ENCODE data around the gene ZNF41. TPM values are rescaled to one million over a fixed set of nuclear protein-coding genes. Genes with fewer than 3 reads are reported as not detected.

ZNF41 gene
- polyA plus RNA-seq, 1 of the 3 experiments (the other 2 are of a cell fraction): 2.7 TPM

- Histone ChIP-seq H3K27me3 (ENCODE audit: insufficient read depth) (no peaks in the 10 kb centered on the region), H3K4me1 (ENCODE audit: control insufficient read depth in 1 of 2, insufficient read depth in 2 of 2, low read depth in 1 of 2, low read length in 1 of 2) (peaks cover 0 to 3% of the 10 kb centered on the region in 2 experiments; a peak in 1 of 4 replicates), H2AFZ (ENCODE audit: low read depth) (no peak overlapping the region), H3K36me3 (replicated peaks in 1 of 2; ENCODE audit: control insufficient read depth in 1 of 2, insufficient read depth in 2 of 2, low read length in 1 of 2) (no peaks in the 10 kb centered on the region), H3K9me2 (no peaks in the 10 kb centered on the region), H3K9ac (no peak overlapping the region), H3K9me3 (no peaks in the 10 kb centered on the region), H4K20me1 (ENCODE audit: insufficient read depth) (no peaks in the 10 kb centered on the region), H3K79me2 (ENCODE audit: insufficient read depth) (no peaks in the 10 kb centered on the region), H3F3A (replicated peaks; ENCODE audit: insufficient read depth) (no peaks in the 10 kb centered on the region), H3K4me3 (ENCODE audit: low read depth in 2 of 2, low read length in 1 of 2) (no peak overlapping the region), H3K27ac (ENCODE audit: low read depth in 2 of 2, low read length in 1 of 2) (no peak overlapping the region), H3K4me2 (no peak overlapping the region)
- ChIA-PET CTCF (interaction anchor here (0.8 to 8.3 kb wide), 5 partner anchors 9 to 143 kb away, joined by 3 to 107 read pairs (median 3); no protein-coding TSS in a partner anchor), POLR2A (interaction anchor here (0.8 kb wide), 1 partner anchor 23 kb away, joined by 4 read pairs; no protein-coding TSS in a partner anchor)
- TF ChIP-seq MAX (IDR thresholded peaks at IDR 0.05; ENCODE audit: low read depth) (no peak), NRF1 (IDR thresholded peaks at IDR 0.05; ENCODE audit: low read depth, low read length) (no peak), JUND (IDR thresholded peaks at IDR 0.05) (no peak), TCF12 (IDR thresholded peaks at IDR 0.05) (no peak), RCOR1 (IDR thresholded peaks at IDR 0.05; ENCODE audit: low read length) (no peak), IRF3 (IDR thresholded peaks at IDR 0.05; ENCODE audit: low read depth, low read length) (no peak), POLR2AphosphoS5 (IDR thresholded peaks at IDR 0.05; ENCODE audit: low read depth, low read length) (no peak), EP300 (IDR thresholded peaks at IDR 0.05; ENCODE audit: borderline replicate concordance in 1 of 2, low read depth in 1 of 2, low read length in 1 of 2) (no peak), RFX5 (IDR thresholded peaks at IDR 0.05; ENCODE audit: low read length) (no peak), RAD21 (IDR thresholded peaks at IDR 0.05; ENCODE audit: low read length) (no peak), FOSL2 (IDR thresholded peaks at IDR 0.05; ENCODE audit: borderline replicate concordance, low read depth) (no peak)
- TF ChIP-seq, protein P1, sequence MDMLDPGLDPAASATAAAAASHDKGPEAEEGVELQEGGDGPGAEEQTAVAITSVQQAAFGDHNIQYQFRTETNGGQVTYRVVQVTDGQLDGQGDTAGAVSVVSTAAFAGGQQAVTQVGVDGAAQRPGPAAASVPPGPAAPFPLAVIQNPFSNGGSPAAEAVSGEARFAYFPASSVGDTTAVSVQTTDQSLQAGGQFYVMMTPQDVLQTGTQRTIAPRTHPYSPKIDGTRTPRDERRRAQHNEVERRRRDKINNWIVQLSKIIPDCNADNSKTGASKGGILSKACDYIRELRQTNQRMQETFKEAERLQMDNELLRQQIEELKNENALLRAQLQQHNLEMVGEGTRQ (IDR thresholded peaks at IDR 0.05; ENCODE audit: borderline replicate concordance, low read depth, low read length): no peak
- TF ChIP-seq, protein P2, sequence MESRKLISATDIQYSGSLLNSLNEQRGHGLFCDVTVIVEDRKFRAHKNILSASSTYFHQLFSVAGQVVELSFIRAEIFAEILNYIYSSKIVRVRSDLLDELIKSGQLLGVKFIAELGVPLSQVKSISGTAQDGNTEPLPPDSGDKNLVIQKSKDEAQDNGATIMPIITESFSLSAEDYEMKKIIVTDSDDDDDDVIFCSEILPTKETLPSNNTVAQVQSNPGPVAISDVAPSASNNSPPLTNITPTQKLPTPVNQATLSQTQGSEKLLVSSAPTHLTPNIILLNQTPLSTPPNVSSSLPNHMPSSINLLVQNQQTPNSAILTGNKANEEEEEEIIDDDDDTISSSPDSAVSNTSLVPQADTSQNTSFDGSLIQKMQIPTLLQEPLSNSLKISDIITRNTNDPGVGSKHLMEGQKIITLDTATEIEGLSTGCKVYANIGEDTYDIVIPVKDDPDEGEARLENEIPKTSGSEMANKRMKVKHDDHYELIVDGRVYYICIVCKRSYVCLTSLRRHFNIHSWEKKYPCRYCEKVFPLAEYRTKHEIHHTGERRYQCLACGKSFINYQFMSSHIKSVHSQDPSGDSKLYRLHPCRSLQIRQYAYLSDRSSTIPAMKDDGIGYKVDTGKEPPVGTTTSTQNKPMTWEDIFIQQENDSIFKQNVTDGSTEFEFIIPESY (IDR thresholded peaks at IDR 0.05; ENCODE audit: borderline replicate concordance, low read depth): no peak
- TF ChIP-seq, protein P3, sequence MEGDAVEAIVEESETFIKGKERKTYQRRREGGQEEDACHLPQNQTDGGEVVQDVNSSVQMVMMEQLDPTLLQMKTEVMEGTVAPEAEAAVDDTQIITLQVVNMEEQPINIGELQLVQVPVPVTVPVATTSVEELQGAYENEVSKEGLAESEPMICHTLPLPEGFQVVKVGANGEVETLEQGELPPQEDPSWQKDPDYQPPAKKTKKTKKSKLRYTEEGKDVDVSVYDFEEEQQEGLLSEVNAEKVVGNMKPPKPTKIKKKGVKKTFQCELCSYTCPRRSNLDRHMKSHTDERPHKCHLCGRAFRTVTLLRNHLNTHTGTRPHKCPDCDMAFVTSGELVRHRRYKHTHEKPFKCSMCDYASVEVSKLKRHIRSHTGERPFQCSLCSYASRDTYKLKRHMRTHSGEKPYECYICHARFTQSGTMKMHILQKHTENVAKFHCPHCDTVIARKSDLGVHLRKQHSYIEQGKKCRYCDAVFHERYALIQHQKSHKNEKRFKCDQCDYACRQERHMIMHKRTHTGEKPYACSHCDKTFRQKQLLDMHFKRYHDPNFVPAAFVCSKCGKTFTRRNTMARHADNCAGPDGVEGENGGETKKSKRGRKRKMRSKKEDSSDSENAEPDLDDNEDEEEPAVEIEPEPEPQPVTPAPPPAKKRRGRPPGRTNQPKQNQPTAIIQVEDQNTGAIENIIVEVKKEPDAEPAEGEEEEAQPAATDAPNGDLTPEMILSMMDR (IDR thresholded peaks at IDR 0.05): no peak
- 54% methylated on average over 5 of the region's 5 CpGs for WGBS (ENCODE audit: low lambda C conversion rate)
- no peak for DNase-seq
Measured at GRCh38 chrX:47500554-47500953, 17.5 kb upstream of the ZNF41 start.
